ENCODE results near the gene D2HGDH. TPM values are rescaled to one million over a fixed set of nuclear protein-coding genes. Genes with fewer than 3 reads are reported as not detected.
"Not testable (repeated sequence)": the region's sequence is repeated elsewhere in the genome, so short reads cannot be mapped to it uniquely, and the experiment has no call there.

The D2HGDH gene
- total RNA-seq, 1 donor from 2014 or later: 19.4 TPM

DNA sequence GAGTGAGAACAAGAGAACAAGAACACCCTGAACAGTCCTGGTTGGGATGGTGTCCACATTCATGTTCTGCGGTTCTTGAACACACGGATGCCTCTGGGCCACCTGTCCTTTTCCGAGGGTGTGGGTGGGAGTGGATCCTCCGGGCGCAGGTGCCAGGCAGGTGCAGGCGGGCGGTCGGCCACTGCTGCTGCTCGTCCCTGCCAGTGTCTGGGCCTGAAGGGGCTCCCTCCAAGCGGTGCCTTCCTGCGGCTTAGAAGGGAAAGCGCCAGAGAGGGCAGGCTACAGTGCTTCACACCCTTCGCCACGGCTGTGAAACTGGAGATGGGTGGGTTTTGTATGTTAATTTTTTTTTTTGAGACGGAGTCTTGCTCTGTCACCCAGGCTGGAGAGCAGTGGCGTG, 8.0 kb upstream of the D2HGDH start:
- DNase-seq: no peak

DNA sequence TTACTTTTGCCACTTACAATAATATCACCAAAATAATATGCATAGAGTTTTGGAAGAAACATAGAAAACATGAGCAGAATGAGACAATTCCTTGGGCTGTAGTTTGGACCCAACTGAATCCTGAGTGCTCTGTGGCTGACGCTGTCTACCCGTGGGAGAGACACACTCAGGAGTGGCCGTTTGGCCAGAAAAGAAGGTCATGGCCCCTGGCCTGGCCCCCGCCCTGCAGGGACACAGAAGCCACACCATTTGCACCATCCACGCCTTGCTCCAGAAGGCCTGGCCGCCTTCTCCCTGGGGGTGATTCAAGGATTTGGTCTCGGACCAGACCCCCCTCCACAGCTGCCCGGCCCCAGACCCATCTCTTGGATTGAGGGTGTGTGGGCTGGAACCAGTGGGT, 6.4 kb upstream of the D2HGDH start:
- no peak for DNase-seq

DNA sequence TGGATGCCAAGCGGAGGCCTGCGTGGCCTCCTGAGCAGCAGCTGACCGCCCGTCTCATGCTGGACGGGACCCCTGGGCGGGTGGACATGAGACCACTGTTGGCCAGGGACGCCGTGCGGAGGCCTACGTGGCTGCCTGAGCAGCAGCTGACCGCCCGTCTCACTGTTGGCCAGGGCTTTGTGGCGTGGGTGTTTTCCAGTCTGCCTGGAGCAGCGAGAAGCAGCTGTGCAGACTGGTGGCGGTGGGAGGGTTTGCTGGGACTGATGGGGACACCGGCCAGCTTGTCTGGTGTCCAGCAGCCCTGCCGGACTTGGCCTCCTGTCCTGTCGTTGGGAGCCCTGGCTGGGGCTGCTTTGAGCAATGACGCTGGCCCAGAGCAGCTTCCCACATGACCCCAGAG, 5.8 kb upstream of the D2HGDH start:
- no peak for DNase-seq

DNA sequence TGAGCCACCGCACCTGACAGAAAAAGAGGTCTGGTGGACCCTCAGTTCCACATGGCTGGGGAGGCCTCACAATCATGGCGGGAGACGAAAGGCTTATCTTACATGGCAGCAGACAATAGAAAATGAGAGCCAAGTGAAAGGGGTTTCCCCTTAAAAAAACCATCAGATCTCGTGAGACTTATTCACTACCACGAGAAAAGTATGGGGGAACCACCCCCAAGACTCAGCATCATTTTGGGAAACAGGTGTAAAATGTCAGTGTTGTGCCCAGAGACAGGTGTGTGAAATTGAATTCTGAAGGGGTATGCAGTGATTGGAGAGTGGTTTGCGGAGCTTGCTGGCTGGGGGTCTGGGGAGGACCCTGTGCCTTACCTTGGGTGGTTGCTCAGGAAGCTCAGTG, 4.6 kb upstream of the D2HGDH start:
- DNase-seq: no peak

DNA sequence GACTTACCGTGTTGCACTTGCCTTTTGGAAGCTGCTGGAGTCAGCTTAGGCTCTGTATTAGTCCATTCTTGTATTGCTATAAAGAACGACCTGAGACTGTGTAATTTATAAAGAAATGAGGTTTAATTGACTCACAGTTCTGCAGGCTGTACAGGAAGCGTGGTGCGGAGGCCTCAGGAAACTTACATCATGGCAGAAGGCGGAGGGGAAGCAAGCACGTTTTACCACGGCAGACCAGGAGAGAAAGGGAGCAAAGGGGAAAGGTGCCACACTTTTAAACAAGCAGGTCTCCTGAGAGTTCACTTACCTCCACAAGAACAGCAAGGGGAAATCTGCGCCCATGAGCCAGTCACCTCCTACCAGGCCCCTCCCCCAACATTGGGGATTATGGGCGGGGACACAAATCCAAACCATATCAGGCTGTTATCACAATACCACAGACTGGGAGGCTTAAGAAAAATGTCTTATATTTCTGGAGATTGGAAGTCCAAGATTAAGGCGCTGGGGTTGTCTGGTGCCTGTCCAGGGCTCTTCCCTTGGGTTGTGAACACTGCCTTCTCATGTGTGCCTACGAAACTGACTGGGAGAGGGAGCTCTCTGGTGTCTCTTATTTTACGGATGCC, 3.6 kb upstream of the D2HGDH start:
- peak; percentile 74 for DNase-seq

DNA sequence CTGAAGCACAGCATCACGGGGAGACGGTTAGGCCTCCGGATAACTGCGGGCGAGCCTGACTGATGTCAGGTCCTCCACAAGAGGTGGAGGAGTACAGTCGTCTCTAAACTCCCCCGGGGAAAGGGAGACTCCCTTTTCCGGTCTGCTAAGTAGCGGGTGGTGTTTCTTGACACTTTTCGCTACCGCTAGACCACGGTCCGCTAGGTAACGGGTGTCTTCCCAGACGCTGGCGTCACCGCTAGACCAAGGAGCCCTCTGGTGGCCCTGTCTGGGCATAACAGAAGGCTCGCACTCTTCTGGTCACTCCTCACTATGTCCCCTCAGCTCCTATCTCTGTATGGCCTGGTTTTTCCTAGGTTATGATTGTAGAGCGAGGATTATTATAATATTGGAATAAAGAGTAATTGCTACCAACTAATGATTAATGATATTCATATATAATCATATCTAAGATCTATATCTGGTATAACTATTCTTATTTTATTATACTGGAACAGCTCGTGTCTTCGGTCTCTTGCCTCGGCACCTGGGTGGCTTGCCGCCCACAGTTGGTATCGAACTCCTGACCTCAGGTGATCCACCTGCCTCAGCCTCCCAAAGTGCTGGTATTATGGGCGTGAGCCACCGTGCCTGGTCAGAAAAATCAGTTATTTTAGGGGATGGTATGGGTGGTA, 1.8 kb upstream of the D2HGDH start:
- DNase-seq: peak; percentile 65

DNA sequence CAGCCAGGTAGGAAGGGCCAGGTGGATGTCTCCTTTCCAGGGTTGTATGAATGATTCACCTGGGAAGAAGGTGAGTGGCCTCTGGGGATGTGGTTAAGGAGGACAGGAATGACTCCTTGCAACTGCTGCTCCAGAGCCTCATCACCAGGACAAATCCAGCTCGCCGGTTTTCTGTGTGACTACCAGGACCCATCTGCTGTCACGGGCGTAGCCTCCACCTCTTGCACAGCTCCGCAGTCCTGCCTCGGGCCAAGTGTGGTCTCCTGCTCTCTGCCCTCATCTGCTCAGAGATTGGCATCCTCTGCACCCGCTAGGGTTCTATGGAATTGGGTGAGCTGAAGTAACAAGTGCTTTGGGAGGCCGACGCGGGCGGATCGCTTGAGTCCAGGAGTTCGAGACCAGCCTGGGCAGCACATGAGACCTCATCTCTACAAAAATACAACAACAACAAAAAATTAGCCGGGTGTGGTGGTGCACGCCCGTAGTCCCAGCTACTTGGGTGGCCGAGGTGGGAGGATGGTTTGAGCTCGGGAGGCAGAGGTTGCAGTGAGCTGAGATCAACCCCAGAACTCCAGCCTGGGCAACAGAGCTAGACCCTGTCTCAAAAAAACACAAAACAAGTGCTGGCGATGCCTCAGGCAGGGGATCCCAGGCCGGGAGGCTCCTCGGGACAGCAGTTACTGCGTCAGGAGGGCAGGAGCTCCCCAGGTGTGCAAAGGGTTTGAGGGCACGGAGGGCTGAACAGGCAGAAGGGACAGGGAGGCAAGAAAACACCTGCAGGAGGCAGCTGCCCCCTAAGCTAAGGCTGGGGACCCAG, 831 bp upstream of the D2HGDH start:
- DNase-seq: no peak

DNA sequence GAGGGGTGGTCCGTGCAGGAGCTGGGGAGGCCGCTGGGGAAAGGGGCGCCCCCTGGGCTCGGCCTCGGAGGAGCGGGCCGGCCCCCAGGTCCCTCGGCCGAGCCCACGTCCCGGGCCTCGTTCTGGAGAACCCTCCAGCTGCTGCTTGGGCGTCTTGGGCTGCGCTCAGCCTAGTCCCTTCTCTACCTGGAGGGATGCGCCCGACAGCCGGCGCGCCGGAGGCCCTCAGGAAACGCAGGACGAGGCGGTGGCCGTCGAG, 293 bp upstream of the D2HGDH start:
- DNase-seq: no peak

DNA sequence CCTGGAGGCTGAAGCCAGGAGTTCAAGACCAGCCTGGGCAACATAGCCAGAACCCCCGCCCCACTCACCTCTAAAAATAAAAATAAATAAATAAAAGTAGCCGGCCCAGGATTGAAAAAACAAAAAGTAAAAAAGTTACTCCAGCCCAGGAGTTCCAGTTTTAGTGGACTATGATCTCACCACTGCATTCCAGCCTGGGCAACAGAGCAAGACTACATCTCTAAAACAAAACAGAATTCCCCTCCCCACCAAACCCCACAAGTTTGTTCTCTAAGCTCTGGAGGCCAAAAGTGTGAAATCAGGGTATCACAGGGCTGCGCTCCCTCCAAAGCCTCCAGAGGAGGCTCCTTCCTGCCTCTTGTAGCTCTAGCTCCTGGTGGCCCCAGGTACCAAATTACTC, 1.7 kb downstream of the D2HGDH start:
- DNase-seq: no peak

DNA sequence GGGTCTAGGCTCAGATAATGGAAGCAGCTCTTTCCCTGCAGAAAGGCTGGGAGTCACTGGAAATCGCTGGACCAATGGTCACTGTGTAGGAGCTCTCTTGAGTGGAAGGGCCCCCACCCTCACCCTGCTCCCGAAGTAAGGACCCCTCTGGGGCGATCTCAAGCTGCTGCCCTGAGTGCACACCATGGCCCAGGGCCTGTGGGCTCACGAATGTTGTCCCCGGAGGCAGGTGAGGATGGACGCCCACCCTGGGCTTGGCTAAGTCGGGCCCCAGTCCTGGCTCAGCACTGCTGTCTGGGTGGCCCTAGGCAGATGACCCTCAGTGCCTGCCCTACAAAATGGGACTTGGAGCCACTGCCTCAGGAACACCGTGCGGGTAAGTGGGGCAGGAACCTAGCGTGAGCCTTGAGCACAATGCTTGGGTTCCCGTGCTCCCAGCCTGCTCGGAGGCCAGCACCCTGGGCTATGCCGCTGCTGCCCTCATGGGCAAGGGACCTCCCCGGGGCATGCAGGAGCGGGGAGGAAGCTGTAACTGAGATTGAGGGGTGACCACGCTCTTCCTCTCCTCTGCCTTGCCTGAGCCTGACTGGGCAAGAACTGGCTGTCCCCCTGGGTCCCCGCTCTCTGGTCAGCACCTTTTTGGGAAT, 3.7 kb downstream of the D2HGDH start:
- DNase-seq: no peak

DNA sequence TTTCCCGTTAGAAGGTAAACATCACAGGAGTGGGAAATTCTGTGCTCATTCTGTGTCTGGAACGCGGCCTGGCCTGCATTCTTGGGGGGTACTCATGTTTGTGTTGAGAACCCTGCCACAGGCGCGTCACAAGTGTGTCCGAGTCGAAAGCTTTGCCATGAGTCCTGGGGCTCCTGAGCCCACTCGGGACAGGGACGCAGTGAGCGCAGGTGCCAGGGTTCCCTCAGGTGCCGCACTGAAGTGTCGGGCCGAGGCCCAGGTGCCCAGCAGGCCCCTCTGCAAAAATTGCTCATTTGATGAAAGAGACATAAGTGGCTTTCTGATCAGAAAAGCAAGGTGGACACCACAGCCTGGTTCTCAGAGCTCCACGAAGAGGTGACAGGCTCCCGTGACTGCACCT, 4.7 kb downstream of the D2HGDH start:
- no peak for DNase-seq

DNA sequence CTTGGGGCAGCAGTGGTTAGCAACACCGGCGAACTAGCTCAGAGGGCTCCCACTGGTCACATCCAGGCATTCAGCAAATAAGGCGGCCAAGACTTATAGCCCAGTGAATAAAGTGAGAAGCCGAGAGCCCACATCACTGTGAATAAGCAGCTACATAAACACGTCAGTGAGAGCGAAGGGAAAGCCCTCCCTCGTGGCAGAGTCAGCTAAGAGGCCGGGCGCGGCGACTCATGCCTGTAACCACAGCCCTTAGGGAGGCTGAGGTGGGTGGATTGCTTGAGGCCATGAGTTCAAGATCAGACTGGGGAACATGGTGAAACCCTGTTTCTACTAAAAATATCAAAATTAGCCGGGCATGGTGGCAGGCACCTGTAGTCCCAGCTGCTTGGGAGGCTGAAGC, 5.2 kb downstream of the D2HGDH start:
- DNase-seq: no peak

DNA sequence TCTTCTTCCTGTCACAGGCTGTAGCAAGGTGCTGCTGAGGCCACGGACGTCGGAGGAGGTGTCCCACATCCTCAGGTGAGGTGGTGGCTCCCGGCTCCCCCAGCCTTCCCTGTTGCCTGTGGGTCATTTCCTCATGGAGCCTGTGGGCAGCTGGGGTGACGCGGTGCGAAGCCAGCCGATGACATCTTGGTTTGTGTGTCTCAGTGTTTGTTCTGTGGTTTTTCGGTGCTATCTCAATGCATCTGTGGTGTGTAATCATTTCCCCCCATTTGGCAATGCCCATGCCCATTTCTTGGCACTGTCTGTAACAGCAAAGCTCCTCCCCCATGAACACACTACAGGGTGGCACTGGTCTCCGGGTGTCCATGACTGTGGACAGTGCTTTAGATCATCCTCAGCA, 6.6 kb downstream of the D2HGDH start:
- DNase-seq: peak; percentile 15

DNA sequence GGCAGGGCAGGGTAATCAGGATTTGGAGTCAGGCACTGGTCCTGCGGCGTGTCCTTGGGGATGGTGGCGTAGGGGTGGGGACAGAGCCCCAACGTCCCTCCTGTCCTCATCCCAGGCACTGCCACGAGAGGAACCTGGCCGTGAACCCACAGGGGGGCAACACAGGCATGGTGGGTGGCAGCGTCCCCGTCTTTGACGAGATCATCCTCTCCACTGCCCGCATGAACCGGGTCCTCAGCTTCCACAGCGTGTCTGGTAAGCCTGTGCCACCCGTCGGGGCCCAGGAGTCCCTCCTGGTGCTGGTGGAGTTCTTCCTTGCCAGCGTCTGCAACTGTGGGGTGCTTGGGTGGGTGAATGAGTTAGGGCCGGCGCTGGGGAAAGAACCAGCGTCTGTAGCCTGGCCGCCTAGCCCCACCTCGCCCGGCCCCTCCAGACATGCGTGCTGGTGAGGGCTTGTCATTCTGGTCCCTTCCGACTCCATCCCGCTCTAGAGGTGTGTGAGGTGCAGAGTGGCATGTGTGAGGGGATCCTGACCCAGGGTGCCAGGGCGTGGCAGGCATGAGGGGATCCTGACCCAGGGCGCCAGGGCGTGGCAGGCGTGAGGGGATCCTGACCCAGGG, 8.0 kb downstream of the D2HGDH start:
- no peak for DNase-seq

DNA sequence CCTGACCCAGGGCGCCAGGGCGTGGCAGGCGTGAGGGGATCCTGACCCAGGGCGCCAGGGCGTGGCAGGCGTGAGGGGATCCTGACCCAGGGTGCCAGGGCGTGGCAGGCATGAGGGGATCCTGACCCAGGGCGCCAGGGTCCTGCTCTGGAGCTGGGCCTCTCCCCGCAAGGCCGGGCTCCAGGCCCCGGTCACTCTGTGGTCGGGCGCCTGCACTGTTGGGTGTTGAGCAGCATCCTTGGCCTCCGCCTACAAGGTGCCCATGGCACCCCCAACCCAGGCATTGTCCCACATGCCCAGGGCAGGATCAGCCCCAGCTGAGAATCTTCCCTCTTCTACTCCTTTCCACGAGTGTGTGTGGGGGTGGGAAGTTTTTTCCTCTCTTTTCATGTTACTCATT, 8.6 kb downstream of the D2HGDH start:
- not testable (repeated sequence) for DNase-seq

DNA sequence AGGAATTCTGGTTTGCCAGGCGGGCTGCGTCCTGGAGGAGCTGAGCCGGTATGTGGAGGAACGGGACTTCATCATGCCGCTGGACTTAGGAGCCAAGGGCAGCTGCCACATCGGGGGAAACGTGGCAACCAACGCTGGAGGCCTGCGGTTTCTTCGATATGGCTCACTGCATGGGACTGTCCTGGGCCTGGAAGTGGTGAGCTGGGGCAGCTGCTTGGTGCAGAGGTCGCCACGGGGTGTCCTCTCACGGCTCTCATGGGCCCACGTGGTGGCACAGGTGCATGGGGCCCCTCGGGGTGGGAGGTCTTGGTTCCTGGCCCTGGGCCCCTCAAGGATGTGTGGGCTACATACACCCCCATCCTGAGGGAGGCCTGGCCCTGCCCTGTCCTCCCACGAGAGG, 9.2 kb downstream of the D2HGDH start:
- DNase-seq: no peak

DNA sequence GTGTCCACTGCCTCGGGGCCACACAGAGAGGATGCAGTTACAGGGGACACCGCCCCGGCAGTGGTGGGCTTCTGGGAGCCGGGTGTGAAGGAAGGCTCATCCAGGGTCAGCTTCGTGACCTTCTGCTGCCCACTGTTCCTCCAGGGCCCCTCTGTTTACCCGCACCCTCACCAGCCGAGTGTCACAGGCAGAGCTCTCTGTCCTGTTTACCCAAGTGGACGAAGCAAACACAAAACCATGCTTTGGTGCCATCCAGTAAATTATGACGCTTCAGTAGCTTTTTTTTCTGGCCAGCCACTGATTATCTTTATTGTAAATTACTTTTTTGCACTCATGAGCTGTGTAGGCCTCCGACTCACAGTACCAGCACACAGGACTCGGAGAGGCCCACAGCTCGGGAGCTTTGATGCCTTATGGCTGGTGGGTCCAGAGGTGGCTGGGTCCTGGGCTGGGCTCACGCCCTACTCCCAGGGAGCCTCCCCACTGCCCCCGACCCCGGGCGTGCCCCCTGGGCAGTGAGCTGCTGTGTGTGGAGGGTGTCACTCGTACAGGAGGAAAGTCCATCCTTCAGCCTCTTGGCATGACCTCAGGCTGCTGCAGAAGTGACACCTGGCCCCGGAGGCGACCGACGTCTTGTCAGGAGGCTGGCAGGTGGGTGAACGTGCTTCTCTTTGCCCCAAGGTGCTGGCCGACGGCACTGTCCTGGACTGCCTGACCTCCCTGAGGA, 9.8 kb downstream of the D2HGDH start:
- no peak for DNase-seq

DNA sequence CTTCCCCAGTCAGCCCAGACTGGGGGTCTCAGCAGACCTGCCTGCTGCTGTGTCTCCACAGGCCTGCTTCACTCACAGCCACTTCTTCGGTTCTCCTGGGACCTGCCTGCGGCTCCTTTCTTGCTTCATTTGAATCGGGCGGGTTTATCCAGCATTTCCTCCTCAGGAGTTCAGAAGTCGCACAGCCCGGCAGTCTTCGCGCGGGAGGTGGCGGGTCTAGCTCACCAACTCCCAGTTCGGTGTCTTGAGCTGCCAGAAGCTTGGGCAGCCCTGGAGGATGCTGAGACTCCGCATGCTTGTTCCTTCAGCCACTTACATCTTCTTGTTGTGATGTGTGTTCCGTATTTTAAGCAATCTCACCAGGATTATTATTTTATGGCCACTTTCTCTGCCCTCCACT, 10.8 kb downstream of the D2HGDH start:
- DNase-seq: no peak

DNA sequence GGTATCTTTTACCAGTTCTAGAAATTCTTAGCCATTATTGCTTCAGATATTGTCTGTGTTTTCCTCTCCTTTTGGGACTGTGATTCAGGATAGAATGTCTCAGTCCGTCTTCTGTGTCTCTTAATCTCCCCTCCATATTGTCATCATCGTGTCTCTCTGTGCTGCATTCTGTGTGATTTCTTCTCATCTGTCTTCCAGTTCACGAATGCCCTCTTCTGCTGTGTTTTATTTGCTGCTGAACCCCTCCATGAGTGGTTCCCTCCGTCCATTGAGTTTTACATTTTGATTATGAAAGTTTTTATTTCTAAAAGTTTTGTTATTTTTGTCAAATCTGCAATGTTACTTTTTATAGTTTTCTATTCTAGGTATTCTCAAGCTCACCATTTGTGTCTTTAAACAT, 11.7 kb downstream of the D2HGDH start:
- no peak for DNase-seq

DNA sequence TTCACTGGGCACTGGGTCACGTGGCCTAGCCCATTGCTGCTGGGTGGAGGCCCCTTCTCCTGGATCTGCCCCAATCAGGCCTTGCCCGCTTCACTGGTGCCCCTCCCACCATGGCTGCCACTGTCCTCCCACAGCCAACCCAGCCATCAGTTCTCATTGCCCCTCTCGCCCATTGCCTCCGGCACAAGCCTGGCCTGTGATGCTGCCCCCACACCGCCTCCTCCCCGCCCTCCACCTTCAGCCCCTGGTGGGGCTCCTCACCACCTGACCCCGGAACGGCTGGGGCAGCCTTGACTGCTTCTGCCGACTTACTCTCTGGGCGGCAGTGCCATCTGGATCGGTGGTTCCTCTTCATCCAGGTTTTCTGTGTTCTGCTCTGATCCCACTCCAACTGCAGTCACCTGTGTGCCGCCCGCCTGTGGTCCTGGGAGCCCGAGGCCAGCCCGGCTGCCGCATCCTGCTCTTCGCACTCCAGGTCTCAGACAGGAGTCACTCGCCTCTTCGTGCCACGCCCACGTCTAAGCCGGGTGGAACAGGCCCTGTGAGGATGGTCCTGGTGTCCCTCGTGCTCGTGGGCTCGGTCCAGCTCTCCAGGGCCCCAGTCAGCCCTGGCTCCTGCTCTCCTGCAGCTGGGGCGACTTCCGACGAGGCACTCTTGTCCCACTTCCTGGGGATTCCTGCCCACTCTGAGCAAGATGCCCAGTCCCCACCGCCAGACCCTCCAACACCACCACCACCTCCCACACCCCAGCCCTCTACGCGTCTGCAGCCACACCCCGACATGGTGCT, 14.2 kb downstream of the D2HGDH start:
- no peak for DNase-seq

DNA sequence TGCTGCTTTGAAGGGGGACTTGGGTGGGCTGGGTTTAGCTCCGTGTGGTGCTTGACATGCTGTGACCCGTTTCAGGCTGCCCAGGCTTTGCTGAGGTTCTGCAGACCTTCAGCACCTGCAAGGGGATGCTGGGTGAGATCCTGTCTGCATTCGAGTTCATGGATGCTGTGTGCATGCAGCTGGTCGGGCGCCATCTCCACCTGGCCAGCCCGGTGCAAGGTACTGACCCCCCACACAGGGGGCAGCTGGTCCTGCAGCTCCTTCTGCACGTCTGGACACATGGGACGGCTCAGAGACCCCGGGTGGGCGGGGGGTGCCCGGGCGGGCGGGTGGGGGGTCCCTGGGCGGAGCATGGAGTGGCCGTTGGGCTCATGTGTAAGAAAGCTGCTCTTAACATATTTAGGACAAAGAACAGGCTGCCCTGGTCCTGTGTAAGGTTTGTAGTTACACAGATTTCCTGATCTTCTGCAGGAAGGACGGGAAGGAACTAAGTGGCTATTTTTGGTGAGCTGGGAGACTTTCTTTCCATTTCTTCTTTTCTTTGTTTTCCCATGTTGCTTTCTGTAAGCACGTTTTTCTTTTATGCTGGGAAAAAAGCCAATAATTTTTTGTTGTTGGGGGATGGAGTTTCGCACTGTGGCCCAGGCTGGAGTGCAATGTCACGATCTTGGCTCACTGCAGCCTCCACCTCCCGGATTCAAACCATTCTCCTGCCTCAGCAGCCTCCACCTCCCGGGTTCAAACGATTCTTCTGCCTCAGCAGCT, 15.8 kb downstream of the D2HGDH start:
- peak; percentile 40 for DNase-seq

Data from dermis blood vessel endothelial cell (primary cell).